Cardiac fibroblast (primary cell): ENCODE results near the gene THSD4.
A peak's percentile ranks its signal among the peaks of the same experiment; 100 is the strongest.

Source experiments
- DNase-seq, 2 donors: peaks; one replicate each; pipeline versions ENCODE4 v3.0.0 to v3.0.0-alpha.2; 2010; ENCODE audit warnings: low read depth in 2 of 2
- H3K4me3 ChIP-seq, 2 donors: replicated peaks in 1 of 2; 1 replicate in 1 of 2; 2 replicates in 1 of 2; pipeline ENCODE4 v1.5.1; 2011; ENCODE audit warnings: low read depth in 2 of 2, low read length in 2 of 2, mild to moderate bottlenecking in 2 of 2, moderate library complexity in 1 of 2
- TF ChIP-seq, protein P1 (sequence below): IDR thresholded peaks from one replicate; pipeline ENCODE4 v1.5.1; 2011; ENCODE audit warnings: low read depth, mild to moderate bottlenecking, low read length, inconsistent platforms

Gene THSD4

DNA sequence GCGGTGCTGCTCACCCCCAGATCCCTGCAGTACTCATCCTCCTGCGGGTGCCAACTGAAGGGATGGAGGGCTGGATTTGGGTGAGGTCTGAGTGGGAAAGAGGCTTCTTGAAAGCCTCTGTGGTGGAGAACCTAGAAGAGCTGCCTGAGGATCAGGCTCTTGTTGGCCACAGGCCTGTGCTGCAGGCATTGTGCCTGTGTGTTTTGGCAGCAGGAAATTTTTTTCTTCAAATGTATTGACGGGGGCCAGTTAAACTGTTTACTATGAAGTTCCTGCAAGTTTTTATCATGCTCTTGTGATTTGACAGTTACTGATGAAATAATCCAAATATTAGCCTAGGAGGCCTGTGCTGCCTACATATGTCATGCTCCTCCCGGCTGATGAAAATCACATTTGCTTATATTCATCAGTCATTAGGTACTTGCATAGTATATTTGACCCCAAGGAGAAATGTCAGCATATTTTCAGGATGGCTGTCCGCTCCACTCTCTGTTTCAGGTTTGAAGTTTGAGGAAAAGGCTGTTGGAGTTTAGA, 103.1 kb downstream of the THSD4 start:
- no peak overlapping the region for H3K4me3 ChIP-seq
- TF ChIP-seq, protein P1, sequence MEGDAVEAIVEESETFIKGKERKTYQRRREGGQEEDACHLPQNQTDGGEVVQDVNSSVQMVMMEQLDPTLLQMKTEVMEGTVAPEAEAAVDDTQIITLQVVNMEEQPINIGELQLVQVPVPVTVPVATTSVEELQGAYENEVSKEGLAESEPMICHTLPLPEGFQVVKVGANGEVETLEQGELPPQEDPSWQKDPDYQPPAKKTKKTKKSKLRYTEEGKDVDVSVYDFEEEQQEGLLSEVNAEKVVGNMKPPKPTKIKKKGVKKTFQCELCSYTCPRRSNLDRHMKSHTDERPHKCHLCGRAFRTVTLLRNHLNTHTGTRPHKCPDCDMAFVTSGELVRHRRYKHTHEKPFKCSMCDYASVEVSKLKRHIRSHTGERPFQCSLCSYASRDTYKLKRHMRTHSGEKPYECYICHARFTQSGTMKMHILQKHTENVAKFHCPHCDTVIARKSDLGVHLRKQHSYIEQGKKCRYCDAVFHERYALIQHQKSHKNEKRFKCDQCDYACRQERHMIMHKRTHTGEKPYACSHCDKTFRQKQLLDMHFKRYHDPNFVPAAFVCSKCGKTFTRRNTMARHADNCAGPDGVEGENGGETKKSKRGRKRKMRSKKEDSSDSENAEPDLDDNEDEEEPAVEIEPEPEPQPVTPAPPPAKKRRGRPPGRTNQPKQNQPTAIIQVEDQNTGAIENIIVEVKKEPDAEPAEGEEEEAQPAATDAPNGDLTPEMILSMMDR = no peak
- DNase-seq = peak in 1 of 2 donors; percentile 34

DNA sequence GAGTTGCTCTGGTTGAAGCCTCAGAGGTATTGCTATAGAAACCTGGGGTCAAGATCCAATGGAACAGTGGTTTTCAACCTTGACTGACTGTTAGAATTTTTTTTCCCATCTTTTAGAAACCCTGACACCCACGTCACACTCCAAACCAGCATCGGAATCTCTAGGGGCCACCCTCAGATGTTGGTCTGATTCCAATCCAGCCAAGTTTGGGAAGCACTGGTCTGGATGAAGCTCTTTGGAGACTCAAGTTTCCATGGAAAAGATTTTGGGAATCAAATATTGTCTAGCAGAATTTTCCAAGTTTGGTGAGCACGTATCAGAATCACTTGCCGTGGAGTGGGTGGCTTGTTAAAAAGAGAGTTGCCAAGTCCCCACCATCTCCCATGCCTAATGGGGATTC, 103.8 kb downstream of the THSD4 start:
- DNase-seq = no peak
- TF ChIP-seq, protein P1 = no peak

DNA sequence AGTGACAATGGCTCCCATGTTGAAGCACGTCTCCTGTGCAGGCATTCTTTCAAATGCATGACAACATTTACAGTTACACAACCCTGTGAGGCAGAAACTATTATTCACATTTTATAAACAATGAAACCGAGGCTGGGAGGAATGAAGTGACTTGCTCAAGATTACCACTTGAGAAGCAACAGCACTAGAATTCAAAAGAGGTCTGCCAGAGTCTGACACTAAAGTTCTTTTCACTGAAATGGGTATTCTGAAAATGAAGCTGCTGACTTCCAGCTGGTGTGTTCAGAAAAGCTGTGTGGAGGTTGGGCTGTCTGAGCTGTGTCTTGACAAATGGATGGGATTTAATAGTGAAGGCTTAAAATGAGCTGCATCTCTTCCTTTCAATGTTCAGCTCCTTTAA, 104.4 kb downstream of the THSD4 start:
- peak; percentile 75 to 93 for DNase-seq
- no peak overlapping the region for H3K4me3 ChIP-seq
- TF ChIP-seq, protein P1 = no peak

More for the DNA sequence above, 103.8 kb downstream of the THSD4 start:
- no peak overlapping the region for H3K4me3 ChIP-seq

DNA sequence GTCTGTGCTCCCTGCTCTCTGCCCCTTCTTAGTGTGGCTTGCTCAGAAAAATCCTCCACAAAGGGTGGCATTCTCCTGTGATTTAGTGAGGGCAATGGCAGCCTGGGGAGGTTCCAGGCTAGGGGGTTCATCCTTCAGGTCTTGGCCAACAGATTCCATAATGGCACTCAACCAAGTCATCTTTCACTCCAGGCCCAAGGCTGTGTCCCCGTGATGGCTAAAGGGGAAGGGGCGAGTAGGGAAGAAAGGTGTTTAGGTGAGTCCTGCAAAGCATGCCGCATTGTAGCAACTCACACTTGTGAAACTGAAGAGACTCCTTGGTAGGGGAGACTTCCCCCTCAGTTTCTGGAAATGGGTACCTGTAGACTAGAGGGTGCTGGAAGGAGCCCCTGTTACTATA, 105.6 kb downstream of the THSD4 start:
- no peak for DNase-seq
- TF ChIP-seq, protein P1 = no peak
- H3K4me3 ChIP-seq = no peak overlapping the region

DNA sequence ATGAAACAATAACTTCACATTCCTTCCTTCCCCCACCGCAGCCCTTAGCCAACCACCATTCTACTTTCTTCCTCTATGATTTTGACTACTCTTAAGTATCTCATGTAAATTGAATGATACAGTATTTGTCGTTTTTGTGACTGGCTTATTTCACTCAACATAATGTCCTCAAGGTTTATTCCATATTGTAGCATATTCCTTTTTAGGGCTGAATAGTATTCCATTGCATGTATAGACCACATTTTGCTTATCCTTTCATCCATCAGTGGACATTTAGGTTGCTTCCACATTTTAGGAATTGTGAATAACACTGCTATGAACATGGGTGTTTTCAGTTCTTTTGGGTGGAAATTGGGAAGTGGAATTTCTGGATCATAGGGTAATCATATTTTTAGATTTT, 106.1 kb downstream of the THSD4 start:
- TF ChIP-seq, protein P1 = no peak
- no peak overlapping the region for H3K4me3 ChIP-seq
- no peak for DNase-seq

DNA sequence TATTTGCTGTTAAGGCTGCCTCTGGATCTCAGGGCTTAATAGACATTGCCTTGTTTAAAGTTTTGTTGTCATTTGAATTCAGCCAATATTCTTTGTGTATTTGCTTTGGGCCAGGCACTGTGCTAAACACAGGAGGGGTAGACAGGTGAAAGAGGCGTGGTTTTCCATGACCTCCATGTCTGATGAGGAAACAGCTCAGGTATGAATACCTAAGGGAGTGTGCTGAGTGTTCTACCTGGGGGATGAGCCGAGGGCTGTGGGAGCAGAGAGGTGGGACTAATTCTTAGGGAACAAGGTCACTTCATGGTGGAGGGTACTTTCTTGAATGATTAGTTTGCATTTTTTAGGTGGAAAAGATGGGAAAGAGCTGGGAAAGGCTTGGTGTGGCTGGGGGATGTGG, 108.2 kb downstream of the THSD4 start:
- no peak overlapping the region for H3K4me3 ChIP-seq
- no peak for DNase-seq
- TF ChIP-seq, protein P1 = no peak

DNA sequence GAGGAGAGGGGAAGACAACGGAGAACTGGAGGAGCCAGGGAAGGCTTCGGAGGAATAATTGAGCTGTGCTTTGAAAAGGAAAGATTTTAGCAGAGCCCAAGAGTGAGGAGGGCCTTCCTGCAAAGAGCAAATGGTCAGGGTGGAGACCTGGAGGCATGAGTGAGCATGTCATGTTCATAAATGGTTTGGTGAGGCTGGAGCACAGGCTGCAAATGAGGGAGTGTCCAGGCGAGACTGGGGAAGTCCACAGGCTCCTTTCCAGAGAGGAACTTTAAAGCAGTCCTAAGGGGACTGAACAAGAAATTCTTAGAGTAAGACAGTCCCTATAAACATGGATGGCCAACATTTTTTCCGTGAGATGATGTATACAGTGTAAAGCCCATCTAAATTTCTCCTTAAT, 108.8 kb downstream of the THSD4 start:
- no peak overlapping the region for H3K4me3 ChIP-seq
- TF ChIP-seq, protein P1 = no peak
- no peak for DNase-seq
